K562 (cell line): Measurements from ENCODE around the gene PTRH1. TPM values are rescaled to one million over a fixed set of nuclear protein-coding genes. Genes with fewer than 3 reads are reported as not detected.

Source experiments
- ATF1 ChIP-seq, 2 experiments: fragments of 450-650 bp in 1 of 2; IDR thresholded peaks; 2 replicates each; pipeline ENCODE4 v1.6.1; 2016; ENCODE audit warnings: missing compliant biosample characterization in 1 of 2, missing genetic modification characterization in 1 of 2
- BACH1 ChIP-seq: fragments of 200-800 bp; sonication (Bioruptor generic); IDR thresholded peaks from 2 replicates; pipeline ENCODE4 v1.6.1; 2016; ENCODE audit warnings: missing genetic modification characterization, missing compliant biosample characterization
- FOXK2 ChIP-seq, 2 experiments: fragments of 450-650 bp; IDR thresholded peaks in 1 of 2; conservative IDR thresholded peaks in 1 of 2; 2 replicates each; pipeline ENCODE4 v1.6.1; 2016; ENCODE audit warnings: low read depth in 2 of 2, mild to moderate bottlenecking in 1 of 2
- HDAC2 ChIP-seq: fragments of 450-650 bp; IDR thresholded peaks from 2 replicates; pipeline ENCODE4 v1.6.1; 2016; ENCODE audit warnings: mild to moderate bottlenecking
- HNRNPLL ChIP-seq: fragments of 200-400 bp; formaldehyde crosslinking; IDR thresholded peaks from 2 replicates; pipeline ENCODE4 v1.6.1; 2017; ENCODE audit warnings: low read length, low read depth, mild to moderate bottlenecking; ENCODE audit not compliant: poor library complexity, severe bottlenecking
- MIER1 ChIP-seq: fragments of 450-650 bp; IDR thresholded peaks from 2 replicates; pipeline ENCODE4 v1.6.1; 2016; ENCODE audit warnings: antibody characterized with exemption, mild to moderate bottlenecking, low read depth
- NCOR1 ChIP-seq: fragments of 450-650 bp; IDR thresholded peaks from 2 replicates; pipeline ENCODE4 v1.6.1; 2016; ENCODE audit warnings: mild to moderate bottlenecking, moderate library complexity
- NFYB ChIP-seq: IDR thresholded peaks from 2 replicates; pipeline ENCODE4 v1.6.1; 2011; ENCODE audit warnings: mild to moderate bottlenecking, moderate library complexity; ENCODE audit not compliant: insufficient read length; ENCODE audit errors: extremely low read depth
- RERE ChIP-seq: sonication (generic); formaldehyde crosslinking; IDR thresholded peaks from 2 replicates; pipeline ENCODE4 v1.8.0; 2023; ENCODE audit warnings: missing genetic modification reagents, mild to moderate bottlenecking, borderline replicate concordance
- SP1 ChIP-seq: sonication (generic); formaldehyde crosslinking; IDR thresholded peaks from 2 replicates; pipeline ENCODE4 v1.8.1; 2022; ENCODE audit warnings: mild to moderate bottlenecking, missing genetic modification reagents
- ZNF24 ChIP-seq: fragments of 450-650 bp; IDR thresholded peaks from 2 replicates; pipeline ENCODE4 v1.6.1; 2016
- polyA plus RNA-seq, 8 experiments: library from polyadenylated mRNA; depleted of rRNA in 4 of 8; stranded (reverse) in 5 of 8; unstranded in 3 of 8; fragments of >200 nt; fragmentation: Nextera tagmentation in 2 of 8; fragmentation: Illumina TruSeq in 1 of 8; extraction: Ambion mirVana in 2 of 8; extraction: Trizol in 1 of 8; gene quantifications; 2 replicates each; pipeline versions ENCODE4 v1.2.1 to v1.2.3, GENCODE V29; 2011 to 2014; ENCODE audit warnings: inconsistent platforms in 1 of 8, missing spikeins in 1 of 8
- total RNA-seq, 7 experiments: library from RNA; depleted of rRNA in 6 of 7; stranded (reverse); fragments of >200 nt in 6 of 7; fragmentation: Illumina TruSeq in 2 of 7; extraction: Trizol in 2 of 7; gene quantifications; 2 replicates each; pipeline versions ENCODE4 v1.2.1 to v1.2.3, GENCODE V29; 2011 to 2021; ENCODE audit warnings: low replicate concordance in 1 of 7
- TF ChIP-seq, protein P1 (sequence below): fragments of 450-650 bp; IDR thresholded peaks from 2 replicates; pipeline ENCODE4 v1.6.1; 2016; ENCODE audit warnings: borderline replicate concordance
- TF ChIP-seq, protein P2 (sequence below): fragments of 250-450 bp; sonication (Bioruptor Pico); IDR thresholded peaks from 2 replicates; pipeline ENCODE4 v1.4.0; 2020

PTRH1 gene
- total and polyA plus RNA-seq, 9 of the 15 experiments (the other 6 are each of a cell fraction or from before 2014, with no cell fraction given): 0.63 to 43.1 (median 5.7) TPM

DNA sequence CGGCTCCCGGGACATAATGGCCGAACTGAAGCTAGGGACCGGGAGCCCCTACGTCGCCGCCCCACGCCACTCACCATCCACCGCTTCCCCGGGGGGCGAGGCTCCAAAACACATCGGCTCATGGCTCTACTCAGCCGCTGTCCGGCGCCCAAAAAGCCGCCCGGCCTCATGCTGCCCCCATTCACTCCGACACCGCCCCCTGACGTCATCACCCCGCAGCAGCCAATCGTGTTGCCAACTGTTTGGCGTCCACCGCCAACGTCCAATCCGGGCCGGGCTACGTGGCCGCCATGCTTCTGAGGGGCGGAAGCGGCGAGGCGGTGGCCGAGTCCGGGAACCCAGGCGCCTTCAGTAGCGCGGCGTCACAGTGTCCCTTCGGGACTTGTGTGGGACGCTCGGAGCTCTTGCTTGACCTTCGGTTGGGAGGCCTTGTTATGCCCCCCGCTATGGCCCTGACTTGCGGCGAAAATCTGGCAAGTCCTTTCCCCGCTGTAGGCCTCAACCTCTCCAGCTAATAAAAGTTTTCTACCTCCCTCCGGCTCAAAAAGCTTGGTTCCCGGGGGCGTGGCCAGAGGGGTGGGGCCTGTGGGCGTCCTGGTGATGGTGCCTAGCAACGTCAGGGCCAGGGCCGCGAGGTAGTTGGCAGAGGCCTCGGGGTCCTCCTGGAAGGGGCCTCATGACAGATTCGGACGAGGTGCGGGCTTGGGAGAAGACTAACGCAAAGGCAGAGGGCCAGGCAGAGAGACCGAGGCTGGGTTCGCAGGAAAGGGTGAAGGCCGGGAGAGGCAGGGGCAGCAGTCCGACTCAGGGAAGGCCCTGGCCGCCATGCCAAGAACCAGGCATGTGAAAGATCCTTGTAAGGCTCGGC is at the start of gene PTRH1, which contains the start of gene TTC16 (continued):
- TF ChIP-seq ATF1 (CRISPR knock-in tag; IDR thresholded peaks at IDR 0.05) (peak; percentile 79), ATF1 (tag; IDR thresholded peaks at IDR 0.05) (peak; percentile 99), NFYB (peak; percentile 73), RERE (no peak), HDAC2 (peak; percentile 87; the same call in 1 of the 2 replicates), NCOR1 (peak; percentile 93), ZNF24 (no peak), MIER1 (no peak), BACH1 (tag) (no peak), HNRNPLL (no peak), SP1 (CRISPR knock-in tag) (peak; percentile 98), FOXK2 (conservative IDR thresholded peaks at IDR 0.05 in 1 of 2, IDR thresholded peaks at IDR 0.05 in 1 of 2; ENCODE audit: low read depth in 2 of 2) (peak; percentile 70 to 75; a peak in 3 of 4 replicates)
- TF ChIP-seq, protein P1, sequence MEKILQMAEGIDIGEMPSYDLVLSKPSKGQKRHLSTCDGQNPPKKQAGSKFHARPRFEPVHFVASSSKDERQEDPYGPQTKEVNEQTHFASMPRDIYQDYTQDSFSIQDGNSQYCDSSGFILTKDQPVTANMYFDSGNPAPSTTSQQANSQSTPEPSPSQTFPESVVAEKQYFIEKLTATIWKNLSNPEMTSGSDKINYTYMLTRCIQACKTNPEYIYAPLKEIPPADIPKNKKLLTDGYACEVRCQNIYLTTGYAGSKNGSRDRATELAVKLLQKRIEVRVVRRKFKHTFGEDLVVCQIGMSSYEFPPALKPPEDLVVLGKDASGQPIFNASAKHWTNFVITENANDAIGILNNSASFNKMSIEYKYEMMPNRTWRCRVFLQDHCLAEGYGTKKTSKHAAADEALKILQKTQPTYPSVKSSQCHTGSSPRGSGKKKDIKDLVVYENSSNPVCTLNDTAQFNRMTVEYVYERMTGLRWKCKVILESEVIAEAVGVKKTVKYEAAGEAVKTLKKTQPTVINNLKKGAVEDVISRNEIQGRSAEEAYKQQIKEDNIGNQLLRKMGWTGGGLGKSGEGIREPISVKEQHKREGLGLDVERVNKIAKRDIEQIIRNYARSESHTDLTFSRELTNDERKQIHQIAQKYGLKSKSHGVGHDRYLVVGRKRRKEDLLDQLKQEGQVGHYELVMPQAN: peak; percentile 98
- TF ChIP-seq, protein P2, sequence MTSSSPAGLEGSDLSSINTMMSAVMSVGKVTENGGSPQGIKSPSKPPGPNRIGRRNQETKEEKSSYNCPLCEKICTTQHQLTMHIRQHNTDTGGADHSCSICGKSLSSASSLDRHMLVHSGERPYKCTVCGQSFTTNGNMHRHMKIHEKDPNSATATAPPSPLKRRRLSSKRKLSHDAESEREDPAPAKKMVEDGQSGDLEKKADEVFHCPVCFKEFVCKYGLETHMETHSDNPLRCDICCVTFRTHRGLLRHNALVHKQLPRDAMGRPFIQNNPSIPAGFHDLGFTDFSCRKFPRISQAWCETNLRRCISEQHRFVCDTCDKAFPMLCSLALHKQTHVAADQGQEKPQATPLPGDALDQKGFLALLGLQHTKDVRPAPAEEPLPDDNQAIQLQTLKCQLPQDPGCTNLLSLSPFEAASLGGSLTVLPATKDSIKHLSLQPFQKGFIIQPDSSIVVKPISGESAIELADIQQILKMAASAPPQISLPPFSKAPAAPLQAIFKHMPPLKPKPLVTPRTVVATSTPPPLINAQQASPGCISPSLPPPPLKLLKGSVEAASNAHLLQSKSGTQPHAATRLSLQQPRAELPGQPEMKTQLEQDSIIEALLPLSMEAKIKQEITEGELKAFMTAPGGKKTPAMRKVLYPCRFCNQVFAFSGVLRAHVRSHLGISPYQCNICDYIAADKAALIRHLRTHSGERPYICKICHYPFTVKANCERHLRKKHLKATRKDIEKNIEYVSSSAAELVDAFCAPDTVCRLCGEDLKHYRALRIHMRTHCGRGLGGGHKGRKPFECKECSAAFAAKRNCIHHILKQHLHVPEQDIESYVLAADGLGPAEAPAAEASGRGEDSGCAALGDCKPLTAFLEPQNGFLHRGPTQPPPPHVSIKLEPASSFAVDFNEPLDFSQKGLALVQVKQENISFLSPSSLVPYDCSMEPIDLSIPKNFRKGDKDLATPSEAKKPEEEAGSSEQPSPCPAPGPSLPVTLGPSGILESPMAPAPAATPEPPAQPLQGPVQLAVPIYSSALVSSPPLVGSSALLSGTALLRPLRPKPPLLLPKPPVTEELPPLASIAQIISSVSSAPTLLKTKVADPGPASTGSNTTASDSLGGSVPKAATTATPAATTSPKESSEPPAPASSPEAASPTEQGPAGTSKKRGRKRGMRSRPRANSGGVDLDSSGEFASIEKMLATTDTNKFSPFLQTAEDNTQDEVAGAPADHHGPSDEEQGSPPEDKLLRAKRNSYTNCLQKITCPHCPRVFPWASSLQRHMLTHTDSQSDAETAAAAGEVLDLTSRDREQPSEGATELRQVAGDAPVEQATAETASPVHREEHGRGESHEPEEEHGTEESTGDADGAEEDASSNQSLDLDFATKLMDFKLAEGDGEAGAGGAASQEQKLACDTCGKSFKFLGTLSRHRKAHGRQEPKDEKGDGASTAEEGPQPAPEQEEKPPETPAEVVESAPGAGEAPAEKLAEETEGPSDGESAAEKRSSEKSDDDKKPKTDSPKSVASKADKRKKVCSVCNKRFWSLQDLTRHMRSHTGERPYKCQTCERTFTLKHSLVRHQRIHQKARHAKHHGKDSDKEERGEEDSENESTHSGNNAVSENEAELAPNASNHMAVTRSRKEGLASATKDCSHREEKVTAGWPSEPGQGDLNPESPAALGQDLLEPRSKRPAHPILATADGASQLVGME (CRISPR knock-in tag): no peak
